Measurements from ENCODE around the gene CCDC136. TPM values are rescaled to one million over a fixed set of nuclear protein-coding genes. Genes with fewer than 3 reads are reported as not detected.

CCDC136 gene
- total RNA-seq, 1 donor from 2014 or later = 39.1 TPM

DNA sequence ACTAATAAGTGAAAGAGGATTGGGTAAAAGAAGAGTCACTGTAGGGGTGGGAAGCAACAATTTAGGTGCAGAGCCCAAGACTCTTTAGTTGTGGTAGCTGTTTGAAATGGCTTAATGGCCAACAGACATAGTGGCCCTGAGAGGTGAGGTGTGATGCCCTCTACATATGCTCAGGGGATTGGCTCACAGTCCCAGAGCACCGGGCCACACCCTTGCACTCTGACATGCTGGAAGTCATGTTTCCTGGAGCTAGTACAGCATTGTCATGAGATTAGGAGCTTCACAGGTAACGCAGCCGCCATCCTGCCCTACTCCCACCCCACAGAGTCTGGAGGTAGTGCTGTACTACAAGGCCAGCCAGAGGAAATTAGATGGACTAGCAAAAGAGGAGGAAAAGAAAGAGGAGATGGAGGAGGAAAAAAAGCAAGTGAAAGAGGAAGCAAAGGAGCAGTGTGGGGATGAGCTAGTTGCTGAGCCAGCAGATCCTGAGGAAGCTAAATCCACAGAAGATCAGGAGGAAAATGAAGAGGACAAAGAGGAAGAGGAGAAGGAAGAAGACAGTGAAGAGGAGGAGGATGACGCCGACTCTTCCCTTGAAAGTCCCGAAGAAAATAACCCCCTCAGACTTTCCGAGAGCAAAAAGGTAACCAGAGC, 23.6 kb downstream of the CCDC136 start:
- Mint-ChIP-seq H3K9me3 (no peaks in the 10 kb centered on the region), H3K4me1 (peaks cover 7% of the 10 kb centered on the region), H3K4me3 (no peak overlapping the region), H3K36me3 (no peaks in the 10 kb centered on the region), H3K27me3 (ENCODE audit: low read depth) (peaks cover 10% of the 10 kb centered on the region), H3K27ac (no peak overlapping the region)
- TF ChIP-seq, protein P1, sequence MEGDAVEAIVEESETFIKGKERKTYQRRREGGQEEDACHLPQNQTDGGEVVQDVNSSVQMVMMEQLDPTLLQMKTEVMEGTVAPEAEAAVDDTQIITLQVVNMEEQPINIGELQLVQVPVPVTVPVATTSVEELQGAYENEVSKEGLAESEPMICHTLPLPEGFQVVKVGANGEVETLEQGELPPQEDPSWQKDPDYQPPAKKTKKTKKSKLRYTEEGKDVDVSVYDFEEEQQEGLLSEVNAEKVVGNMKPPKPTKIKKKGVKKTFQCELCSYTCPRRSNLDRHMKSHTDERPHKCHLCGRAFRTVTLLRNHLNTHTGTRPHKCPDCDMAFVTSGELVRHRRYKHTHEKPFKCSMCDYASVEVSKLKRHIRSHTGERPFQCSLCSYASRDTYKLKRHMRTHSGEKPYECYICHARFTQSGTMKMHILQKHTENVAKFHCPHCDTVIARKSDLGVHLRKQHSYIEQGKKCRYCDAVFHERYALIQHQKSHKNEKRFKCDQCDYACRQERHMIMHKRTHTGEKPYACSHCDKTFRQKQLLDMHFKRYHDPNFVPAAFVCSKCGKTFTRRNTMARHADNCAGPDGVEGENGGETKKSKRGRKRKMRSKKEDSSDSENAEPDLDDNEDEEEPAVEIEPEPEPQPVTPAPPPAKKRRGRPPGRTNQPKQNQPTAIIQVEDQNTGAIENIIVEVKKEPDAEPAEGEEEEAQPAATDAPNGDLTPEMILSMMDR (IDR thresholded peaks at IDR 0.05; ENCODE audit: unreplicated experiment) = no peak
- no peak for DNase-seq (ENCODE audit: low spot score in 2 of 2, unreplicated experiment in 2 of 2)

DNA sequence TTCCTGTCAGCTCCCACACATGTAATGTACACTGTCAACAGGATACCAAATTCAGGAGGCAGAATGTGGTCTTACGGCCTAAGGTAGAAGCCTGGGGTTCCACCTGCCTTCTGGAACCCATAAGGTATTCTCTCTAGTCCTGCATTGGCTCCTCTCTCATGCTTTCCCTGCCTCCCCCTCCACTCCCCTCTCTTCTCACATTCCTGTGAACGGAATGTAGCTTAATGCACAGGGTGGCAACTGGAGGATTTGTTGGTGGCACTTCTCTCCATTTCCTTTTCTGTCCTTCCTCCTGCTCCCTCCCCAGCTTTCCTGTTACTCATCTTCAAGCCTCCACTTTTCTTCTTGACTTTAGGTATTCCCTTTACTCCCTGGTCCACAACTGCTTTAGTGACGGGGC, 26.9 kb downstream of the CCDC136 start:
- Mint-ChIP-seq H3K36me3 (no peaks in the 10 kb centered on the region), H3K9me3 (no peaks in the 10 kb centered on the region), H3K27ac (no peak overlapping the region), H3K4me3 (no peak overlapping the region), H3K27me3 (ENCODE audit: low read depth) (peaks cover 10% of the 10 kb centered on the region), H3K4me1 (peaks cover 7% of the 10 kb centered on the region)
- TF ChIP-seq, protein P1 (IDR thresholded peaks at IDR 0.05; ENCODE audit: unreplicated experiment) = no peak
- no peak for DNase-seq (ENCODE audit: low spot score in 2 of 2, unreplicated experiment in 2 of 2)

DNA sequence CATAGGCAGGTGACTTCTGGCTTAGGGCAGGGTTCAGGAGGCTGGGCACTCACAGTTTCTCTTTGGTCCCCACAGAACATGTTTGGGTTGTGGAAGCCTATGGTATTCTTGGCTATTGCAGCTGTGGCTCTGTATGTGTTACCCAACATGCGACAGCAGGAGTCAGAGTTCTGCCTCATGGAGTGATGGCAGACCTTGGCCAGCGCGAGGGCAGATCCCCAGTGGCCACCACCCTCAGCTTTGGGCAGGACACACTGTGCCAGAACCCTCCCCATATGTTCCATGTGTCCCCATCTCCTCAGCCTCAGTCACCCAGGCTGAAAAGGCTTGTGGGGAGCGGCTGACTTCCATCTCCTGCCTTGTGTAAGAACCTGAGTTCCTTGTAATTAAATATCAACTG, 30.0 kb downstream of the CCDC136 start:
- Mint-ChIP-seq H3K4me1 (peaks cover 8% of the 10 kb centered on the region), H3K27me3 (ENCODE audit: low read depth) (peaks cover 4% of the 10 kb centered on the region), H3K9me3 (no peaks in the 10 kb centered on the region)

GRCh38 chr7:128826512-128826911, 34.7 kb downstream of the CCDC136 start:
- TF ChIP-seq, protein P1 (IDR thresholded peaks at IDR 0.05; ENCODE audit: unreplicated experiment) = no peak
- no peak for DNase-seq (ENCODE audit: low spot score in 2 of 2, unreplicated experiment in 2 of 2)
- Mint-ChIP-seq H3K4me3 (no peak overlapping the region), H3K36me3 (no peaks in the 10 kb centered on the region), H3K27ac (no peak overlapping the region), H3K4me1 (peaks cover 33% of the 10 kb centered on the region), H3K9me3 (no peaks in the 10 kb centered on the region), H3K27me3 (ENCODE audit: low read depth) (peaks cover 8% of the 10 kb centered on the region)

More for the DNA sequence above, 30.0 kb downstream of the CCDC136 start:
- no peaks in the 10 kb centered on the region for H3K36me3 Mint-ChIP-seq
- H3K27ac Mint-ChIP-seq = no peak overlapping the region
- TF ChIP-seq, protein P1 (IDR thresholded peaks at IDR 0.05; ENCODE audit: unreplicated experiment) = no peak
- no peak overlapping the region for H3K4me3 Mint-ChIP-seq
- no peak for DNase-seq (ENCODE audit: low spot score in 2 of 2, unreplicated experiment in 2 of 2)

DNA sequence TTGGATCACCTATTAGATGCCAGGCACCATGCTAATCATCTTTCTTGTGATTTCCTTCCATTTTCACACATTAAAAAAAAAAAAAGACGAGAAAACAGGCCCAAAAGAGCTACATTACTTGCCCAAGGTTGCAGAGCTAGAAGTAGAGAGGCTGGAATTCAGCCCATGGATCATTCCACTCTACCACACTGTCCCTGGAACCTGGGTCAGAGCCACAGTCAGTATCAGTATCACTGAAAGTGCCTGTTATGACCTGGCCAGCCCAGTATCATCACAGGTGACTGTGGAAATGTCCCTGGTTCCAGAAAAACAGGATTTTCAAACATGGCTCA, 35.1 kb downstream of the CCDC136 start:
- no peak for DNase-seq (ENCODE audit: low spot score in 2 of 2, unreplicated experiment in 2 of 2)
- no peak overlapping the region for H3K27ac Mint-ChIP-seq
- no peaks in the 10 kb centered on the region for H3K9me3 Mint-ChIP-seq
- no peaks in the 10 kb centered on the region for H3K36me3 Mint-ChIP-seq
- H3K4me1 Mint-ChIP-seq = peaks cover 37% of the 10 kb centered on the region
- TF ChIP-seq, protein P1 (IDR thresholded peaks at IDR 0.05; ENCODE audit: unreplicated experiment) = no peak
- peaks cover 8% of the 10 kb centered on the region for H3K27me3 Mint-ChIP-seq (ENCODE audit: low read depth)
- H3K4me3 Mint-ChIP-seq = no peak overlapping the region
